HG03097 (cell line): ENCODE data around the gene MCF2L.
"Not testable (repeated sequence)": the region's sequence is repeated elsewhere in the genome, so short reads cannot be mapped to it uniquely, and the experiment has no call there.

ENCODE experiments used
- ATAC-seq: cut with Tn5 transposase; IDR thresholded peaks from one replicate; pipeline ENCODE4 v1.9.1; 2021; ENCODE audit not compliant: unreplicated experiment, low FRiP score

Gene MCF2L

GRCh38 chr13:113108521-113108920 is 139.5 kb downstream of the MCF2L start:
- ATAC-seq, result not testable (repeated sequence)

GRCh38 chr13:113109151-113110047 is 140.4 kb downstream of the MCF2L start:
- no peak for ATAC-seq

DNA sequence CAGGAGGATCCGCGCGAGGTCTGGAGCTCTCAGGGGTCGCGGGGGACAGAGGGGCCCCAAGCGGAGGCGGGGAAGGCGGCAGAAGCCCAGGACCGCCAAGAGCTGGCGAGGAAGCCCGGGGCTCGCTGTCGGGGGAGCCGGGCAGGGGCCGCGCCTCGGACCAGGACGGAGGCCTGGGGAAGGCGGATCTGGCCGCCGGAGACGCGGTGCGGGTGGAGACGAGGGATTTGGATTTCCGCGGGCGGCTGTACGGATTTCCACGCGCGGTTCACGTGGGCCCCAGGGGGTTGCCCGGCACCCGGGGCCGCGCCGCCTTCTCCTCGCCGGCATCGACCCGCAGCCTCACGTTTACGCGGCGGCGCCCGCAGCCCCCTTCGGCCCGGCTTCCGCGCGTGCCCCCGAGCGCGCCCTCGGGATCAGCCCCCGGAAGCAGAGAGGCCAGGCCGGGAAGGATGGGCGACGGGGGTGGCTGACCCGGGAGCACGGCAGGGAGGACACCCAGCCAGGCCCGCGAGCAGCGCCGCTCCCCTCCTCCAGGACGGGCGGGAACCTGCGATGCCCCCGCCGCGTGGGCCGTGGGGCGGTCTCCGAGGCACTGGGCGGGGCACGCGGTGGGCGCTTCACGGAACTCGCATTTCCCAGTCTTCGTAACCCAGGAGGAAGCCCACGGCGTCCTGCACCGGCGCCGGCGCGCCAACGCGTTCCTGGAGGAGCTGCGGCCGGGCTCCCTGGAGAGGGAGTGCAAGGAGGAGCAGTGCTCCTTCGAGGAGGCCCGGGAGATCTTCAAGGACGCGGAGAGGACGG is 141.2 kb downstream of the MCF2L start:
- no peak for ATAC-seq

GRCh38 chr13:113110852-113111315 is 141.9 kb downstream of the MCF2L start:
- no peak for ATAC-seq

- not testable (repeated sequence) for ATAC-seq
These were observed 142.8 kb downstream of the MCF2L start for GRCh38 chr13:113111821-113112220.

DNA sequence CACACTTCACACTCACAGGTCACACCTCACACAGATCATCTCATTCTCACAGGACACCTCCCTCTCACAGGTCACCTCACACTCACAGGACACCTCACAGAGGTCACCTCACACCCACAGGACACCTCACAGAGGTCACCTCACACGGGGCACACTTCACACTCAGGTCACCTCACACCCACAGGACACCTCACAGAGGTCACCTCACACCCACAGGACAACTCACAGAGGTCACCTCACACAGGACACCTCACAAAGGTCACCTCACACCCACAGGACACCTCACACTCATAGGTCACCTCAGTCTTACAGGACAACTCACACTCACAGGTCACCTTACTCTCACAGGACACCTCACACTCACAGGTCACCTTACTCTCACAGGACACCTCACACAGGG is 143.5 kb downstream of the MCF2L start:
- not testable (repeated sequence) for ATAC-seq

DNA sequence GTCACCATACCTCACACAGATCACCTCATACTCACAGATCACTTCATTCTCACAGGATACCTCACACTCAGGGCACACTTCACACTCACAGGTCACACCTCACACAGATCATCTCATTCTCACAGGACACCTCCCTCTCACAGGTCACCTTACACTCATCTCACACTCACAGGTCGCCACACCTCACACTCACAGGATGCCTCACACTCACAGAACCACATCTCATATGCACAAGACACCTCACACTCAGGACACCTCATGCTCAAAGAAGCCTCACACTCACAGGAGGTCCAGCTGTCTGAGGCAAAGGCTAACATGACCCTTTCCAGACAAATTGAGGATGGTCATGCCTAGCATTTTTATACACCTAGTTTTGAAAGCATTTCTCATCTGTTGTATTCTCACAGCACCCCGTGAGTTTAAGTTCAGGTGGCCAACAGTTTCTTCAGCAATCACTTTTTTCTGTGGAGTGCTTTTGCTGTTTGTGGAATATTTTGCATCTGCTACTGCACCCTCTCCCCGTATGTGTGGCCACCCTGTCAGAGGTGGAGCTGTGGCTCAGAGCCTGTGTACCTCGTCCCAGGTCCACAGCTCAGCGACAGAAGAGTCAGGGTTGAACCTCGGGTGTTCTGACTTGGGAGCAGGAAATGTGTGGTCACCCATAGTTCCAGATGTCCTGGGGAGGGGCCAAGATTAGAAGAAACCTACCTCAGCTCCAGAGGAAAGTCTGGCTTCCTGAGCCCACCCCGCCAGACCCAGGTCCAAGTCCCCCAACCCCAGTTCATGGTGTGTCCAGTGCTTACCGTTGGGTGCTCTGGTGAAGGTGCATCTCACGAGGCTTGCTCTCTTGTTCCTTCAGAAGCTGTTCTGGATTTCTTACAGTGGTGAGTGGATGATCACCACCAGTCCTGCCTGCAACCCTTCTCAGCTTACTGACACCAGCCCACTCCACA is 144.2 kb downstream of the MCF2L start:
- no peak for ATAC-seq

DNA sequence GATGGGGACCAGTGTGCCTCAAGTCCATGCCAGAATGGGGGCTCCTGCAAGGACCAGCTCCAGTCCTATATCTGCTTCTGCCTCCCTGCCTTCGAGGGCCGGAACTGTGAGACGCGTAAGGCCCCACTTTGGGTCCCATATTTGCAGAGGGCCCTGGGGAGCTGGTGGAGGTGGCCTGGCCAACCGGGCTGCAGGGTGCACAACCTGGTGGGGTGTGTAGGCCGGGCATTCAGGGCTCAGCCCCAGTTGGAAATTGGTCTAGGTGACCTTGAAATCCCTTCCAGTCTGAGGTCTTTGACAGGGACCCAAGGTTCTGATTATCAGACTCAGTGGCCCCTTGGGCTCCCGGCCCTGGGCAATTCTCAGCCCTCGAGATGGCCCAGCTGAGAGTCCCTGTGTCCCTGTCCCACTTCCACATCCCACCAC is 144.8 kb downstream of the MCF2L start:
- ATAC-seq, result no peak

GRCh38 chr13:113114511-113115362 is 145.7 kb downstream of the MCF2L start:
- no peak for ATAC-seq

DNA sequence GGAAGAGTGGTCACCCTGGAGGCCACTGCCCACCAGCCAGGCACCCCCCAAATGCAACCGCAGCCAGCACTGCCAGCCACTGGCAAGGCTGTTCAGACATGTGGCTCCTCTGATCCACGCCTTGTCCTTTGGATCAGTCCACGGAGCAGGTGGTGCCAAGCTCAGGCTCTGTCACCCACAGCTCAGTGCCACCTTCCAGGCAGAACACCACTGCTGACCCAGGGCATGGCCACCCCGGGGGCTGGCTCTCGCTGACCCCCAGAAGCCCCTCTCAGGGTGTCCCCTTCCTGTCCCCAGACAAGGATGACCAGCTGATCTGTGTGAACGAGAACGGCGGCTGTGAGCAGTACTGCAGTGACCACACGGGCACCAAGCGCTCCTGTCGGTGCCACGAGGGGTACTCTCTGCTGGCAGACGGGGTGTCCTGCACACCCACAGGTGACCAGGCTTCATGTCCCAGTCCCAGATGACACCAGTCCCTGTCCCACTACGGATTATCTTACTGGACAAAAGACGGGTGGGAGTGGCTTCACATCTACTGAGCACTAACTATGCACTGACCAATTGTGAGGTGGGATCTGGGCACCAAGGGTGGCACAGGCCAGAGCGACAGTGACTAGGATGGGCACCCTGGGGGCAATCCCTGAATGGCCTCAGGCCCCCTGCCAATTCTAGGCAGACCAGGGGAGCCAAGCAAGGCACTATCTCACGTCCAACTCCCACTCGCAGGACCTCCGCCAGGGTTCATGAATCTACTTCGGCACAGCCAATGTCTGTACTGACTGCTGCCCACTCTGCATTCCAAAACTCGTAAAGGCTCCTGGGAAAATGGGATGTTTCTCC is 146.6 kb downstream of the MCF2L start:
- ATAC-seq, result no peak

DNA sequence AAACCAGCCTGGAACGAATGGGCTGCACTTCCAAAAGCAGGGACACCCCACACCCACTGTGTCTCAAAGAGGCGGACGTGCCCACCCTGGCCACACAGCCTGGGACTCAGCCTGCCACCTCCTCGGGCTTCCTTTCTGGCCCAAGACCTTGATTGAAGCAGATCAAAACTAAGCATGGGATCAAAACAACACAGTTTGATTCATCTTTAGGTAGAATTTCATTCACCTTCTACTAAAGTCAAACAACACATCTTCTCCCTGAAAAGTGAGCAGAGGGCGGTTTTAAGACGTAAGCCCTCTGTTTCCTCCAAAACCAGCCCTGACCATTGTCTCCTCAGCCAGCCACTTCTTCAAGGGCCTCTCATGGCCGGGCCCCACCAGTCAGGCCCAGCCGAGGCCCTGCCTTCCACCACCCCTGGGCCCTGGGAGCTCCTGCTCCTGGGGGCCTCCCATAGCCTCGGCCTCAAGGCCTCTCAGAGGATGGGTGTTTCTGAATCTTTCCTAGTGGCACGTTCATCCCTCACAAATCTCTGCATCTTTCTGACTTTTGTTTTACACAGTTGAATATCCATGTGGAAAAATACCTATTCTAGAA is 147.3 kb downstream of the MCF2L start:
- ATAC-seq, result no peak

GRCh38 chr13:113116871-113117271 is 147.9 kb downstream of the MCF2L start:
- ATAC-seq, result no peak

DNA sequence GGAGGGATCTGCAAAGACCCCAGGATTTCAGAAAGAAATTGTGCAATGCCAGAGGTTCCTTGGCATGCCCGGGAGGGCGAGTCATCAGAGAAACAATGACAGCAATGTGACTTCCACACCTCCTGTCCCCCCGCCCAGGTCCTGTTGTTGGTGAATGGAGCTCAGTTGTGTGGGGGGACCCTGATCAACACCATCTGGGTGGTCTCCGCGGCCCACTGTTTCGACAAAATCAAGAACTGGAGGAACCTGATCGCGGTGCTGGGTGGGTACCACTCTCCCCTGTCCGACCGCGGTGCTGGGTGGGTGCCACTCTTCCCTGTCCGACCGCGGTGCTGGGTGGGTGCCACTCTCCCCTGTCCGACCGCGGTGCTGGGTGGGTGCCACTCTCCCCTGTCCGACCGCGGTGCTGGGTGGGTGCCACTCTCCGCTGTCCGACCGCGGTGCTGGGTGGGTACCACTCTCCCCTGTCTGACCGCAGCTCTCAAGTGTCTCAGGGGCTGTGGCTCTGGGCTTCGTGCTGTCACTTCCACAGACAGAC is 148.4 kb downstream of the MCF2L start:
- ATAC-seq, result no peak

GRCh38 chr13:113117911-113118260 is 148.9 kb downstream of the MCF2L start:
- no peak for ATAC-seq

GRCh38 chr13:113118261-113119021 is 149.4 kb downstream of the MCF2L start:
- no peak for ATAC-seq

GRCh38 chr13:113119166-113119821 is 150.3 kb downstream of the MCF2L start:
- ATAC-seq, result no peak

- ATAC-seq, result no peak
These were observed 150.8 kb downstream of the MCF2L start for GRCh38 chr13:113119822-113120189.
